Measurements from ENCODE around the gene ZNF142. TPM values are rescaled to one million over a fixed set of nuclear protein-coding genes. Genes with fewer than 3 reads are reported as not detected.

ZNF142 gene
- total RNA-seq, 1 experiment from 2014 or later = 29.2 TPM

DNA sequence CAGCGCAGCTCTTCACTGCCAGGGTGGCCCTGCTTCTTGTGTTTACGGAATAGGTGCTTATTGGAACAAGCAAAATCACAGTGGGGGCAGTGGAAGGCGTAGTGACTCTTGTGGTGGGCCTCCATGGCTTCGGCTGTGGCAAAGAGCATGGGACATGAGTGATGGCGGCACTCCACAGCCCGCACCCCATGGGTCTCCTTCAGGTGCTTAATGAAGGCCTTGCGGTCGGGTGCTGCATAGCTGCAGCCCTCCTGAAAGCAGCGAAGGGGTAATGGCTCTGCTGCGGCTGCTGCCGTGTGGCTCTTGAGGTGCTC, 10.7 kb downstream of the ZNF142 start:
- Histone ChIP-seq H3K4me2 (ENCODE audit: low read length) (no peak overlapping the region), H3K79me2 (ENCODE audit: insufficient read depth, low read length) (peaks cover 31% of the 10 kb centered on the region; the same call in 1 of the 2 replicates), H4K20me1 (ENCODE audit: insufficient read depth) (no peaks in the 10 kb centered on the region; the same call in 1 of the 2 replicates), H3K9ac (ENCODE audit: low read length) (no peak overlapping the region), H3K27ac (ENCODE audit: low read depth, low read length) (no peak overlapping the region), H3K4me3 (replicated peaks in 1 of 2; ENCODE audit: low read depth in 1 of 2, low read length in 2 of 2) (no peak overlapping the region), H3K27me3 (ENCODE audit: insufficient read depth, low read length) (no peaks in the 10 kb centered on the region), H2AFZ (ENCODE audit: low read depth, low read length, poor library complexity, severe bottlenecking) (no peak overlapping the region), H3K4me1 (ENCODE audit: control insufficient read depth in 1 of 2, insufficient read depth in 2 of 2, low read length in 2 of 2) (no peaks in the 10 kb centered on the region), H3K36me3 (ENCODE audit: control insufficient read depth in 1 of 2, insufficient read depth in 2 of 2, low read length in 2 of 2) (peaks cover 52 to 67% of the 10 kb centered on the region in 2 experiments), H3K9me3 (ENCODE audit: control insufficient read depth in 1 of 2, insufficient read depth in 1 of 2, low read depth in 1 of 2, low read length in 2 of 2) (no peaks in the 10 kb centered on the region), H3K9me2 (ENCODE audit: insufficient read depth) (no peaks in the 10 kb centered on the region)
- DNase-seq (ENCODE audit: low read depth, low spot score) = no peak
- RAD21 ChIA-PET (ENCODE audit: low non-redundant PET in 1 of 2, low total read pairs in 2 of 2, uncharacterized antibody in 2 of 2, unreplicated experiment in 2 of 2) = no interaction called here
- TF ChIP-seq, protein P1, sequence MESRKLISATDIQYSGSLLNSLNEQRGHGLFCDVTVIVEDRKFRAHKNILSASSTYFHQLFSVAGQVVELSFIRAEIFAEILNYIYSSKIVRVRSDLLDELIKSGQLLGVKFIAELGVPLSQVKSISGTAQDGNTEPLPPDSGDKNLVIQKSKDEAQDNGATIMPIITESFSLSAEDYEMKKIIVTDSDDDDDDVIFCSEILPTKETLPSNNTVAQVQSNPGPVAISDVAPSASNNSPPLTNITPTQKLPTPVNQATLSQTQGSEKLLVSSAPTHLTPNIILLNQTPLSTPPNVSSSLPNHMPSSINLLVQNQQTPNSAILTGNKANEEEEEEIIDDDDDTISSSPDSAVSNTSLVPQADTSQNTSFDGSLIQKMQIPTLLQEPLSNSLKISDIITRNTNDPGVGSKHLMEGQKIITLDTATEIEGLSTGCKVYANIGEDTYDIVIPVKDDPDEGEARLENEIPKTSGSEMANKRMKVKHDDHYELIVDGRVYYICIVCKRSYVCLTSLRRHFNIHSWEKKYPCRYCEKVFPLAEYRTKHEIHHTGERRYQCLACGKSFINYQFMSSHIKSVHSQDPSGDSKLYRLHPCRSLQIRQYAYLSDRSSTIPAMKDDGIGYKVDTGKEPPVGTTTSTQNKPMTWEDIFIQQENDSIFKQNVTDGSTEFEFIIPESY (IDR thresholded peaks at IDR 0.05; ENCODE audit: extremely low read depth, insufficient replicate concordance, low read length) = no peak
- TF ChIP-seq, protein P2, sequence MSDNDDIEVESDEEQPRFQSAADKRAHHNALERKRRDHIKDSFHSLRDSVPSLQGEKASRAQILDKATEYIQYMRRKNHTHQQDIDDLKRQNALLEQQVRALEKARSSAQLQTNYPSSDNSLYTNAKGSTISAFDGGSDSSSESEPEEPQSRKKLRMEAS (IDR thresholded peaks at IDR 0.05) = no peak
- POLR2A ChIA-PET = no interaction called here
- CTCF ChIA-PET = interaction anchor here (1.3 to 3.5 kb wide), 4 partner anchors 10 to 379 kb away, joined by 3 to 18 read pairs (median 4); partner anchors contain the start of genes AAMP, BCS1L, PNKD and ZNF142
- no TSS peak for BruUV-seq (replicated peaks)
- peak; percentile 30 for ATAC-seq
- intact Hi-C loops (cut with micrococcal nuclease) = loop anchor here (1.0 kb wide), 3 partner anchors 242 to 376 kb away; partner anchors contain the start of gene TMBIM1

DNA sequence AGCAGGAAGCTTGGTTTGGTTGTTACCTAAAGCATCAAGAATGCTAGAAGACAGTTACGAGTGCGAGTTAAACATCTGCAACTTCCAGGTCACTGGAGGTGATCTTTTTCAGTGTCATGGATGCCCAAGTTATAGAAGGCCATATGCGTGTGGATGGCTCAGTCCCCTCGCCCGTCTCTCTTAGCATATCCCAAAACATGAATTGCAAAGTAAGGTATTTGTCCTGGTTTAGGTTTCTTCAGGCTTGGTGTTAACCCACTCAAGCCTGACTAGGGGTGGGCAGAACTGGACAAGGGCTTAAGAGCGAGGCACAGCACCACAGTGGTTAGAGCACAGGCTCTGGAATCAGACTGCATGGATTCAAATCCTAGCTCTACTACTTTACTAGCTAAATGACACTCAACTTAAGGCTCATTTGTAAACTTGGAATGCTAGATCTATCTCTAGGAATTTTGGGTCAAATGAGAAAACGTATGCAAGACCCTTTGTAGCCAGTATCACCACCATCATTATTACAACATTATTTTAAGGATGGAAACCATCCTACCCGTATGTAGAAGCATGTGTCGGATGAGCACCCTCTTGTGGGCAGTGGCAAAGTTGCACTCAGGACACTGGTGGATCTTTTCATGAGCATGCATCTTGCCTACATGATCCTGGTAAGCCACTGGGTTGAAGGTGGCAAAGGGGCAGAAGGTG, 11.2 kb downstream of the ZNF142 start:
- ChIA-PET POLR2A (no interaction called here), CTCF (interaction anchor here (1.3 to 3.5 kb wide), 4 partner anchors 10 to 378 kb away, joined by 3 to 18 read pairs (median 4); partner anchors contain the start of genes AAMP, BCS1L, PNKD and ZNF142), RAD21 (ENCODE audit: low non-redundant PET in 1 of 2, low total read pairs in 2 of 2, uncharacterized antibody in 2 of 2, unreplicated experiment in 2 of 2) (no interaction called here)
- Histone ChIP-seq H3K27me3 (ENCODE audit: insufficient read depth, low read length) (no peaks in the 10 kb centered on the region), H3K36me3 (ENCODE audit: control insufficient read depth in 1 of 2, insufficient read depth in 2 of 2, low read length in 2 of 2) (peaks cover 51 to 63% of the 10 kb centered on the region in 2 experiments), H3K79me2 (ENCODE audit: insufficient read depth, low read length) (peaks cover 28% of the 10 kb centered on the region; the same call in 1 of the 2 replicates), H3K4me2 (ENCODE audit: low read length) (no peak overlapping the region), H4K20me1 (ENCODE audit: insufficient read depth) (no peaks in the 10 kb centered on the region; the same call in 1 of the 2 replicates), H3K9ac (ENCODE audit: low read length) (no peak overlapping the region), H2AFZ (ENCODE audit: low read depth, low read length, poor library complexity, severe bottlenecking) (no peak overlapping the region), H3K4me1 (ENCODE audit: control insufficient read depth in 1 of 2, insufficient read depth in 2 of 2, low read length in 2 of 2) (no peaks in the 10 kb centered on the region), H3K27ac (ENCODE audit: low read depth, low read length) (no peak overlapping the region), H3K9me3 (ENCODE audit: control insufficient read depth in 1 of 2, insufficient read depth in 1 of 2, low read depth in 1 of 2, low read length in 2 of 2) (no peaks in the 10 kb centered on the region), H3K9me2 (ENCODE audit: insufficient read depth) (no peaks in the 10 kb centered on the region), H3K4me3 (replicated peaks in 1 of 2; ENCODE audit: low read depth in 1 of 2, low read length in 2 of 2) (no peak overlapping the region)
- TF ChIP-seq, protein P1 (IDR thresholded peaks at IDR 0.05; ENCODE audit: extremely low read depth, insufficient replicate concordance, low read length) = no peak
- TF ChIP-seq ZFX (IDR thresholded peaks at IDR 0.05) (no peak), JUND (IDR thresholded peaks at IDR 0.05) (no peak), RAD21 (IDR thresholded peaks at IDR 0.05; ENCODE audit: low read depth) (peak; percentile 87)
- TF ChIP-seq, protein P3, sequence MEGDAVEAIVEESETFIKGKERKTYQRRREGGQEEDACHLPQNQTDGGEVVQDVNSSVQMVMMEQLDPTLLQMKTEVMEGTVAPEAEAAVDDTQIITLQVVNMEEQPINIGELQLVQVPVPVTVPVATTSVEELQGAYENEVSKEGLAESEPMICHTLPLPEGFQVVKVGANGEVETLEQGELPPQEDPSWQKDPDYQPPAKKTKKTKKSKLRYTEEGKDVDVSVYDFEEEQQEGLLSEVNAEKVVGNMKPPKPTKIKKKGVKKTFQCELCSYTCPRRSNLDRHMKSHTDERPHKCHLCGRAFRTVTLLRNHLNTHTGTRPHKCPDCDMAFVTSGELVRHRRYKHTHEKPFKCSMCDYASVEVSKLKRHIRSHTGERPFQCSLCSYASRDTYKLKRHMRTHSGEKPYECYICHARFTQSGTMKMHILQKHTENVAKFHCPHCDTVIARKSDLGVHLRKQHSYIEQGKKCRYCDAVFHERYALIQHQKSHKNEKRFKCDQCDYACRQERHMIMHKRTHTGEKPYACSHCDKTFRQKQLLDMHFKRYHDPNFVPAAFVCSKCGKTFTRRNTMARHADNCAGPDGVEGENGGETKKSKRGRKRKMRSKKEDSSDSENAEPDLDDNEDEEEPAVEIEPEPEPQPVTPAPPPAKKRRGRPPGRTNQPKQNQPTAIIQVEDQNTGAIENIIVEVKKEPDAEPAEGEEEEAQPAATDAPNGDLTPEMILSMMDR (IDR thresholded peaks at IDR 0.05 in 2 of 3, conservative IDR thresholded peaks at IDR 0.05 in 1 of 3; ENCODE audit: borderline replicate concordance in 1 of 3, insufficient read depth in 1 of 3, low read depth in 2 of 3, low read length in 2 of 3) = peak; percentile 82 to 89 (median 89)
- ATAC-seq = peak; percentile 89
- DNase-seq (ENCODE audit: low read depth, low spot score) = peak; percentile 32
- intact Hi-C loops (cut with micrococcal nuclease) = loop anchor here (1.0 kb wide), 3 partner anchors 242 to 376 kb away; partner anchors contain the start of gene TMBIM1
- no TSS peak for BruUV-seq (replicated peaks)
